Measurements from ENCODE around the gene EMILIN2. TPM values are rescaled to one million over a fixed set of nuclear protein-coding genes. Genes with fewer than 3 reads are reported as not detected.

EMILIN2 gene
- total RNA-seq, 2 experiments from 2014 or later = 3.2 to 3.3 TPM

GRCh38 chr18:2921778-2922177 is 75.0 kb downstream of the EMILIN2 start:
- H3K27me3 ChIP-seq (ENCODE audit: control insufficient read depth in 1 of 2, insufficient read depth in 2 of 2, low read length in 2 of 2) = no peaks in the 10 kb centered on the region
- ATAC-seq (ENCODE audit: poor library complexity) = no peak

GRCh38 chr18:2923464-2923863 is 76.7 kb downstream of the EMILIN2 start:
- H3K4me1 Mint-ChIP-seq (ENCODE audit: low read depth) = peaks cover 2% of the 10 kb centered on the region
- no peak for TF ChIP-seq CTCF (IDR thresholded peaks at IDR 0.05)
- no peaks in the 10 kb centered on the region for H3K4me1 ChIP-seq (ENCODE audit: insufficient read depth, low read length)

More at GRCh38 chr18:2921778-2922177, 75.0 kb downstream of the EMILIN2 start:
- H3K36me3 Mint-ChIP-seq (ENCODE audit: low read depth) = peaks cover 100% of the 10 kb centered on the region
- Histone ChIP-seq H3K36me3 (ENCODE audit: insufficient read depth, low read length) (peaks cover 97% of the 10 kb centered on the region), H3K4me1 (ENCODE audit: insufficient read depth, low read length) (peaks cover 8% of the 10 kb centered on the region), H3K9me3 (ENCODE audit: control insufficient read depth in 1 of 2, insufficient read depth in 1 of 2, low read length in 2 of 2) (no peaks in the 10 kb centered on the region), H3K27ac (ENCODE audit: low read depth in 1 of 2, low read length in 2 of 2) (no peak overlapping the region), H3K4me3 (ENCODE audit: low read length) (no peak overlapping the region)
- DNase-seq = no peak
- peaks cover 19% of the 10 kb centered on the region for H3K4me1 Mint-ChIP-seq (ENCODE audit: low read depth)
- intact Hi-C loops (cut with DNase I, micrococcal nuclease) = no loop called here
- no peak for TF ChIP-seq CTCF (IDR thresholded peaks at IDR 0.05)
- H3K27me3 Mint-ChIP-seq = no peaks in the 10 kb centered on the region
- H3K9me3 Mint-ChIP-seq = no peaks in the 10 kb centered on the region
- peak overlapping the region; percentile 2 for H3K27ac Mint-ChIP-seq
- H3K4me3 Mint-ChIP-seq = no peak overlapping the region
- CTCF ChIA-PET = no interaction called here
- POLR2A ChIA-PET = no interaction called here

GRCh38 chr18:2924920-2925319 is 78.1 kb downstream of the EMILIN2 start:
- H3K27me3 ChIP-seq (ENCODE audit: control insufficient read depth in 1 of 2, insufficient read depth in 2 of 2, low read length in 2 of 2) = no peaks in the 10 kb centered on the region
- H3K9me3 Mint-ChIP-seq = no peaks in the 10 kb centered on the region
- H3K27ac ChIP-seq (ENCODE audit: low read depth in 1 of 2, low read length in 2 of 2) = no peak overlapping the region
- no peak for DNase-seq
- no peaks in the 10 kb centered on the region for H3K9me3 ChIP-seq (ENCODE audit: control insufficient read depth in 1 of 2, insufficient read depth in 1 of 2, low read length in 2 of 2)
- no peak for TF ChIP-seq CTCF (IDR thresholded peaks at IDR 0.05)
- no peaks in the 10 kb centered on the region for H3K27me3 Mint-ChIP-seq
- H3K4me1 ChIP-seq (ENCODE audit: insufficient read depth, low read length) = no peaks in the 10 kb centered on the region
- H3K4me3 ChIP-seq (ENCODE audit: low read length) = no peak overlapping the region
- H3K4me1 Mint-ChIP-seq (ENCODE audit: low read depth) = no peaks in the 10 kb centered on the region
- H3K4me3 Mint-ChIP-seq = no peak overlapping the region
- peaks cover 98% of the 10 kb centered on the region for H3K36me3 ChIP-seq (ENCODE audit: insufficient read depth, low read length)
- H3K27ac Mint-ChIP-seq = peak overlapping the region; percentile 34
- intact Hi-C loops (cut with DNase I, micrococcal nuclease) = no loop called here
- ChIA-PET POLR2A (interaction anchor here (1.2 kb wide), 1 partner anchor 52 kb away, joined by 3 read pairs; no protein-coding TSS in a partner anchor), CTCF (no interaction called here)
- H3K36me3 Mint-ChIP-seq (ENCODE audit: low read depth) = peaks cover 100% of the 10 kb centered on the region
- ATAC-seq (ENCODE audit: poor library complexity) = no peak

More at GRCh38 chr18:2923464-2923863, 76.7 kb downstream of the EMILIN2 start:
- Mint-ChIP-seq H3K4me3 (no peak overlapping the region), H3K36me3 (ENCODE audit: low read depth) (peaks cover 100% of the 10 kb centered on the region), H3K27ac (no peak overlapping the region), H3K9me3 (no peaks in the 10 kb centered on the region), H3K27me3 (no peaks in the 10 kb centered on the region)
- H3K27me3 ChIP-seq (ENCODE audit: control insufficient read depth in 1 of 2, insufficient read depth in 2 of 2, low read length in 2 of 2) = no peaks in the 10 kb centered on the region
- no peak overlapping the region for H3K27ac ChIP-seq (ENCODE audit: low read depth in 1 of 2, low read length in 2 of 2)
- DNase-seq (no peak), ATAC-seq (ENCODE audit: poor library complexity) (no peak)
- CTCF ChIA-PET = interaction anchor here (0.6 to 1.3 kb wide), 4 partner anchors 9 to 221 kb away, joined by 3 read pairs; no protein-coding TSS in a partner anchor
- no peaks in the 10 kb centered on the region for H3K9me3 ChIP-seq (ENCODE audit: control insufficient read depth in 1 of 2, insufficient read depth in 1 of 2, low read length in 2 of 2)
- POLR2A ChIA-PET = interaction anchor here (0.7 to 1.4 kb wide), 2 partner anchors 13 to 71 kb away, joined by 3 to 4 read pairs; no protein-coding TSS in a partner anchor
- peaks cover 98% of the 10 kb centered on the region for H3K36me3 ChIP-seq (ENCODE audit: insufficient read depth, low read length)
- intact Hi-C loops (cut with DNase I, micrococcal nuclease) = no loop called here
- H3K4me3 ChIP-seq (ENCODE audit: low read length) = no peak overlapping the region
